PFSK-1 (cell line): ENCODE results near the gene SNAP25.

Experiments
- FOXP2 ChIP-seq: optimal IDR thresholded peaks from 2 replicates; pipeline ENCODE3; 2011; ENCODE audit warnings: borderline replicate concordance, control low read depth, inconsistent platforms; ENCODE audit not compliant: insufficient read depth; ENCODE audit errors: extremely low read length, extremely low read depth
- POLR2AphosphoS5 ChIP-seq: IDR thresholded peaks from 2 replicates; pipeline ENCODE4 v1.6.1; 2012; ENCODE audit warnings: low read depth, mild to moderate bottlenecking, control low read depth, low read length, moderate library complexity
- REST ChIP-seq, 2 experiments: IDR thresholded peaks; 2 replicates each; pipeline versions ENCODE4 v1.6.1 to v1.8.0; 2011 to 2012; ENCODE audit warnings: low read depth in 2 of 2, low read length in 2 of 2, control low read depth in 1 of 2, inconsistent platforms in 1 of 2, mild to moderate bottlenecking in 1 of 2, moderate library complexity in 1 of 2; ENCODE audit not compliant: insufficient read depth in 1 of 2
- SIN3A ChIP-seq: IDR thresholded peaks from 2 replicates; pipeline ENCODE4 v1.6.1; 2012; ENCODE audit warnings: mild to moderate bottlenecking, low read length, moderate library complexity, borderline replicate concordance; ENCODE audit not compliant: insufficient read depth
- TAF1 ChIP-seq: IDR thresholded peaks from 2 replicates; pipeline ENCODE4 v1.6.1; 2012; ENCODE audit warnings: low read length, control low read depth, borderline replicate concordance; ENCODE audit not compliant: insufficient read depth

The SNAP25 gene

GRCh38 chr20:10281911-10282310, 63.3 kb downstream of the SNAP25 start:
- TF ChIP-seq SIN3A (no peak), TAF1 (no peak), POLR2AphosphoS5 (no peak), REST (IDR thresholded peaks at IDR 0.05; ENCODE audit: insufficient read depth in 1 of 2, low read depth in 2 of 2, low read length in 2 of 2) (no peak), FOXP2 (no peak)

- TF ChIP-seq FOXP2 (no peak), POLR2AphosphoS5 (no peak), SIN3A (no peak), TAF1 (no peak), REST (IDR thresholded peaks at IDR 0.05; ENCODE audit: insufficient read depth in 1 of 2, low read depth in 2 of 2, low read length in 2 of 2) (no peak)
Observed at GRCh38 chr20:10282979-10283456, 64.4 kb downstream of the SNAP25 start.

GRCh38 chr20:10286356-10286755, 67.7 kb downstream of the SNAP25 start:
- no peak for TF ChIP-seq POLR2AphosphoS5
- TF ChIP-seq FOXP2: no peak
- TF ChIP-seq SIN3A: no peak
- TF ChIP-seq REST (IDR thresholded peaks at IDR 0.05; ENCODE audit: insufficient read depth in 1 of 2, low read depth in 2 of 2, low read length in 2 of 2): no peak
- TF ChIP-seq TAF1: no peak

GRCh38 chr20:10288421-10288820, 69.8 kb downstream of the SNAP25 start:
- TF ChIP-seq REST (IDR thresholded peaks at IDR 0.05; ENCODE audit: insufficient read depth in 1 of 2, low read depth in 2 of 2, low read length in 2 of 2) (no peak), TAF1 (no peak), POLR2AphosphoS5 (no peak), SIN3A (no peak), FOXP2 (no peak)
